Karpas-422 (cell line): Measurements from ENCODE around the gene MTTP. TPM values are rescaled to one million over a fixed set of nuclear protein-coding genes. Genes with fewer than 3 reads are reported as not detected.

Source experiments
- DNase-seq: peaks from one replicate; pipeline ENCODE4 v3.0.0-alpha.2; 2015
- H2AFZ ChIP-seq: fragments of 200-600 bp; sonication (generic); 2 replicates; pipeline ENCODE4 v1.6.1; 2014; ENCODE audit warnings: antibody characterized with exemption, low read length, mixed read lengths
- H3K27ac ChIP-seq: fragments of 200-600 bp; sonication (generic); 2 replicates; pipeline ENCODE4 v1.5.1; 2014; ENCODE audit warnings: mild to moderate bottlenecking, low read length, moderate library complexity
- H3K27me3 ChIP-seq: fragments of 200-600 bp; sonication (generic); 2 replicates; pipeline ENCODE4 v1.6.1; 2014; ENCODE audit warnings: low read length, mixed read lengths
- H3K36me3 ChIP-seq: fragments of 200-600 bp; sonication (generic); 2 replicates; pipeline ENCODE4 v1.6.1; 2014; ENCODE audit warnings: low read length, mixed read lengths; ENCODE audit not compliant: insufficient read depth
- H3K4me1 ChIP-seq: fragments of 200-600 bp; sonication (generic); 2 replicates; pipeline ENCODE4 v1.6.1; 2014; ENCODE audit warnings: mild to moderate bottlenecking, low read length, mixed read lengths
- H3K4me2 ChIP-seq: fragments of 200-600 bp; sonication (generic); 2 replicates; pipeline ENCODE4 v1.6.1; 2014; ENCODE audit warnings: low read length, low read depth, mild to moderate bottlenecking; ENCODE audit not compliant: poor library complexity, severe bottlenecking
- H3K4me3 ChIP-seq: fragments of 200-600 bp; sonication (generic); 2 replicates; pipeline ENCODE4 v1.5.1; 2014; ENCODE audit warnings: mild to moderate bottlenecking, antibody characterized with exemption, low read length, mixed read lengths
- H3K79me2 ChIP-seq: fragments of 200-600 bp; sonication (generic); 2 replicates; pipeline ENCODE4 v1.6.1; 2014; ENCODE audit warnings: mild to moderate bottlenecking, low read length, mixed read lengths
- H3K9ac ChIP-seq: fragments of 200-600 bp; sonication (generic); 2 replicates; pipeline ENCODE4 v1.6.0; 2014; ENCODE audit warnings: low read length
- H3K9me2 ChIP-seq: fragments of 200-600 bp; sonication (generic), shearing (Covaris generic); replicated peaks from 2 replicates; pipeline ENCODE4 v1.6.0; 2014; ENCODE audit warnings: mild to moderate bottlenecking, low read length, moderate library complexity; ENCODE audit not compliant: insufficient read depth
- H3K9me3 ChIP-seq: fragments of 300-700, 200-600 bp; sonication (generic); 2 replicates; pipeline ENCODE4 v1.6.1; 2014; ENCODE audit warnings: low read length, mixed read lengths
- H4K20me1 ChIP-seq: fragments of 200-600 bp; sonication (generic); 2 replicates; pipeline ENCODE4 v1.6.1; 2014; ENCODE audit warnings: mild to moderate bottlenecking, antibody characterized with exemption, low read length, low read depth; ENCODE audit not compliant: insufficient read depth
- total RNA-seq: library from RNA; depleted of rRNA; stranded (reverse); fragments of >200 nt; shearing (Covaris generic); gene quantifications from 2 replicates; pipeline ENCODE4 v1.2.3, GENCODE V29; 2014; ENCODE audit warnings: low replicate concordance

The MTTP gene
- total RNA-seq, 1 experiment from 2014 or later: 0.22 TPM

DNA sequence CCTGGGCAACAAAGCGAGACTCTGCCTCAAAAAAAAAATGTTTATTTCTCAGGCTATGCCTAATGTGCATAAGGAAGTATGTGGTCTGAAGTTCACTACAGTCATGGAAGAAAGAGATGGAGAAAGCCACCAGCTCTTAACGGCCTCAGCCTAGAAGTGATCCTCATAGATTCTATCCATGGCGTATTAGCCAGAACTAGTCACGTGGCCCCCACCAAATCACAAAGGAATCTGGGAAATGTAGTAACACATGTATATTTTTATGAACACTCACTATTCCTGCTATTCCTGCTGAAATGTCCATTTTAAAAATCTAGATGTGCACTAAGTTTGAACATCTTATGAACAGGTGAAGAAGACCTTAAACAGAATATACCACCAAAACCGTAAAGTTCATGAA is 33.8 kb downstream of the MTTP start:
- Histone ChIP-seq H3K9ac (no peak overlapping the region), H2AFZ (no peak overlapping the region), H3K27ac (no peak overlapping the region), H3K36me3 (no peaks in the 10 kb centered on the region), H3K4me2 (no peak overlapping the region), H3K4me3 (no peak overlapping the region), H3K27me3 (no peaks in the 10 kb centered on the region), H3K9me2 (no peaks in the 10 kb centered on the region), H3K9me3 (no peaks in the 10 kb centered on the region), H4K20me1 (no peaks in the 10 kb centered on the region), H3K4me1 (peaks cover 14% of the 10 kb centered on the region), H3K79me2 (no peaks in the 10 kb centered on the region)
- no peak for DNase-seq

DNA sequence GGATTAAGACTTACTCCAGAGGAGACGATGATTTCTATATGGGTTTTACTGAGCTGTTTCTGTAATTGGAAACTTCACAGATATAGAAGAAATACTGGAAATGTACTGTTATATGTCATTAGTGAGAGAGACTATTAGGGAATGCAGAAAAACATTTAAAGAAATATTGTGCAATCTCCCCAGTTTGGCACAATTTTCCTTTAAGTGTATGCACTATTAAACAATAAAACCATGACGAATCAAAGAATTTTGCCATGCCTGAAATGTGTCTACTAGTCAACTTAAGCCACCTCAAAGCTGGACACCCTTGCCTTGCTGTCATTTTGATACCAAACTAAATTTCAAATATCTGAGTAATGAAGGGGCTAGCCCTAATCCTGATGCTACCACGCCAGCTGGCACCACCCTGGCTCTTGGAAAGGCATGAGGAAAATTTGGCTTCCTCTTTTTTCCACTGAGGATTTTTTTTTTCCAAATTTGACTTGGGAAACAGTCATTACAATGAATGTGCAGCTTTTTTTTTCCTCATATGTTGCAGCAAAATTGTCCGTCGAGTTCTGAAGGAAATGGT is 36.1 kb downstream of the MTTP start:
- H3K27me3 ChIP-seq: no peaks in the 10 kb centered on the region
- H3K9me3 ChIP-seq: no peaks in the 10 kb centered on the region
- no peaks in the 10 kb centered on the region for H3K79me2 ChIP-seq
- H3K4me3 ChIP-seq: no peak overlapping the region
- no peaks in the 10 kb centered on the region for H3K36me3 ChIP-seq
- DNase-seq: no peak
- H3K4me1 ChIP-seq: peaks cover 22% of the 10 kb centered on the region
- no peak overlapping the region for H3K4me2 ChIP-seq
- H3K27ac ChIP-seq: no peak overlapping the region
- no peak overlapping the region for H3K9ac ChIP-seq
- H3K9me2 ChIP-seq: no peaks in the 10 kb centered on the region
- no peak overlapping the region for H2AFZ ChIP-seq
- H4K20me1 ChIP-seq: no peaks in the 10 kb centered on the region

DNA sequence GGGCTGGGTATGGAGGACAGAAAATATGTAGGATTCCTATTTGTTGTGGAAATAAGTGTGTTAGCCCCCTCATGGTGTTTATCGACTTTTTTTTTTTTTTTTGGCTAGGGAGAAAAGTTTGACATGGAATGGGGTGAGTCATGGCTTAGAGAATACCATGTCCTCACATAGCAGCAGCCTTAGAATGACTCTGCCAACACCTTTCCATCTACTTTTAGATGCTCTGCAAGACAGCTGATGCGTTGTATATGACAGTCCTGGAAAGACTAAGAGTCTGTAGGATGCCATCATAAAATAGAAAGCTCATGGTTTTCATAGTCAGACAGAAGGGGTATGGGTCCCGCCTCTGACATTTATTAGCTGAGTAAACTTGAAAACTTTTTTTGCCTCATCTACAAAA is 37.7 kb downstream of the MTTP start:
- Histone ChIP-seq H3K9ac (no peak overlapping the region), H3K79me2 (no peaks in the 10 kb centered on the region), H3K27ac (no peak overlapping the region), H3K4me3 (no peak overlapping the region), H2AFZ (no peak overlapping the region), H3K36me3 (no peaks in the 10 kb centered on the region), H4K20me1 (no peaks in the 10 kb centered on the region), H3K4me1 (peaks cover 13% of the 10 kb centered on the region), H3K9me3 (no peaks in the 10 kb centered on the region), H3K4me2 (no peak overlapping the region), H3K27me3 (no peaks in the 10 kb centered on the region), H3K9me2 (no peaks in the 10 kb centered on the region)
- no peak for DNase-seq

DNA sequence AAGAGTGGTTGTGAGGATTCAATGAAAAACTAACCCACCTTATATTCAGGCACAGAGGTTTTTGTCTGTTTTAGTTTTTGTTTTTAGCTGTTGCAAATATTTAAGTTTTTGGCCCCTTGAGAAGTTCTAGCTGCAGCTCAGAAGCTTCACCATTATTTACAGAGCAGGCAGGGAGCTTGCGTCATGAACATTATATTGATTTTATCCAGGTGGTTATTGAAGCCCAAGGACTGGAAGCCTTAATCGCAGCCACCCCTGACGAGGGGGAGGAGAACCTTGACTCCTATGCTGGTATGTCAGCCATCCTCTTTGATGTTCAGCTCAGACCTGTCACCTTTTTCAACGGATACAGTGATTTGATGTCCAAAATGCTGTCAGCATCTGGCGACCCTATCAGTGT is 38.1 kb downstream of the MTTP start:
- Histone ChIP-seq H3K9me2 (no peaks in the 10 kb centered on the region), H3K79me2 (no peaks in the 10 kb centered on the region), H3K4me3 (no peak overlapping the region), H3K36me3 (no peaks in the 10 kb centered on the region), H3K27ac (no peak overlapping the region), H3K27me3 (no peaks in the 10 kb centered on the region), H2AFZ (no peak overlapping the region), H3K9ac (no peak overlapping the region), H3K4me2 (no peak overlapping the region), H4K20me1 (no peaks in the 10 kb centered on the region), H3K9me3 (no peaks in the 10 kb centered on the region), H3K4me1 (peaks cover 10% of the 10 kb centered on the region)
- no peak for DNase-seq

DNA sequence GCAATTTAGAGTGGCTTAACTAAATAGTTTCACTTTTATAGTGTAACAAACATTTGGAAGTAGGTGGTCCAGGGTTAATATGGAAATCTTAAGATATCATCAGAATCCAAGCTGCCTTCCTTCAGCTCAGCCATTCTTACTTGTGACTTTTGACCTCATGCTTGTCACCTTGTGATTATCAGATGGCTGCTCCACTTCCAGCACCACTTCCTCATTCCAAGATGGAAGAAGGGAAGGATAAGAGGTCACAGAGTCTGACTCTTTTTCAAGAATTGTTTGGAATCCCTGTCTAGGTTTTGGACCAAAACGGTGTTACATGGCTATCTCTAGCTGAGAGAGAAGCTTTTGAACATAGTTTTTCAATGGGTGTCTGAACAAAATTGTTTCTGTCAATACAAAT is 39.9 kb downstream of the MTTP start:
- Histone ChIP-seq H3K9me2 (no peaks in the 10 kb centered on the region), H3K4me3 (no peak overlapping the region), H3K27ac (no peak overlapping the region), H3K79me2 (no peaks in the 10 kb centered on the region), H3K9ac (no peak overlapping the region), H3K4me2 (no peak overlapping the region), H3K9me3 (no peaks in the 10 kb centered on the region), H3K36me3 (no peaks in the 10 kb centered on the region), H3K4me1 (peaks cover 10% of the 10 kb centered on the region), H2AFZ (no peak overlapping the region), H4K20me1 (no peaks in the 10 kb centered on the region), H3K27me3 (no peaks in the 10 kb centered on the region)
- DNase-seq: no peak

DNA sequence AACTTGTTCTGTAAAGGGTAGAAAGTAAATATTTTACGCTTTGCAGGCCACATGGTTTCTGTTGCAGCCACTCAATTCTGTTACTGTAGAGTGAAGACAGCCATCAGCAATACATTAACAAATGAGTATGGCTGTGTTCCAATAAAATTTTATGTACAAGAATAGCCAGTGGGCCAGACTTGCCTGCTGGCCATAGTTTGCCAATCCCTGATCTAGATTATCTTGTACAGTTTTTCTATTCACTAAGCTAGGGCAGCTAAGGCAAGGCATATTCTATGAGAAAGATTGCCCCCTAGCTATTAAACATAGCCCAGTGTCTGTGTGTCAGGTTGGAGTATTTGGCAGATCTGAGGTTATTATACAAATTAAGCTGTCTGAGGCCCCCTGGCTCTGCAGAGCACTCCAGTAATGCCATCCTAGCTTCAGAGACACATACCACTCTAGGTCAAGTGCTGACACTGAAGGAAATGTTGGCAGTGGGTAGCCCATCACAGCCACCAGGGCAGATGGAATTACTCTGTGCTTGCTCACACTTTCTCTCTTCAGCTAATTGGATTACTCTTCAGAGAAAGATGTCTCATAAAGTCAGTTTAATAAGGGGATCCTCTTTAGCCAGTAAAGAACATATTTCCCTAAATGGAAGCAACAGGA is 40.7 kb downstream of the MTTP start:
- Histone ChIP-seq H3K36me3 (no peaks in the 10 kb centered on the region), H4K20me1 (no peaks in the 10 kb centered on the region), H3K79me2 (no peaks in the 10 kb centered on the region), H3K27ac (no peak overlapping the region), H3K9me2 (no peaks in the 10 kb centered on the region), H3K9ac (no peak overlapping the region), H3K4me2 (no peak overlapping the region), H2AFZ (no peak overlapping the region), H3K27me3 (no peaks in the 10 kb centered on the region), H3K9me3 (no peaks in the 10 kb centered on the region), H3K4me3 (no peak overlapping the region), H3K4me1 (peaks cover 10% of the 10 kb centered on the region)
- peak; percentile 50 for DNase-seq

DNA sequence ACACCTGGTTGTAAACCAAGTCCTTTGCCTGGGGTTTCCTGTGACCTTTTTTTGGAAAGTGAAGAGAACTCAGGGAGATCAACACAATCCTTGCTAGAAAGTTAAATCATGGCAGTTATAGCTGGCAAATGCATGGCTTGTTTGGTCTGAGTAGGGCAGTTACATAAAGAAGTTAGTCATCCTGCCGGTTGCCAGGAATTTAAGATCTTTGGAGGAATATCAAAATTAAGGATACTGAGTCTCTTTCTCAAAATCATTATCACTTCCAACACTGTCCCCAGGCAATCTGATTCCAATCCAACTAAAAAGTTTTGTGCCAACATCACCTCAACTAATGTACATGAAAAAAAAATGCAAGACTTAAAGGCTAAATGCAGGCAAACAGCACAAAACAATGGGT is 42.8 kb downstream of the MTTP start:
- Histone ChIP-seq H2AFZ (no peak overlapping the region), H4K20me1 (no peaks in the 10 kb centered on the region), H3K27ac (no peak overlapping the region), H3K36me3 (no peaks in the 10 kb centered on the region), H3K4me1 (peaks cover 10% of the 10 kb centered on the region), H3K9me3 (no peaks in the 10 kb centered on the region), H3K9ac (no peak overlapping the region), H3K79me2 (no peaks in the 10 kb centered on the region), H3K4me3 (no peak overlapping the region), H3K27me3 (no peaks in the 10 kb centered on the region), H3K4me2 (no peak overlapping the region), H3K9me2 (no peaks in the 10 kb centered on the region)
- no peak for DNase-seq

DNA sequence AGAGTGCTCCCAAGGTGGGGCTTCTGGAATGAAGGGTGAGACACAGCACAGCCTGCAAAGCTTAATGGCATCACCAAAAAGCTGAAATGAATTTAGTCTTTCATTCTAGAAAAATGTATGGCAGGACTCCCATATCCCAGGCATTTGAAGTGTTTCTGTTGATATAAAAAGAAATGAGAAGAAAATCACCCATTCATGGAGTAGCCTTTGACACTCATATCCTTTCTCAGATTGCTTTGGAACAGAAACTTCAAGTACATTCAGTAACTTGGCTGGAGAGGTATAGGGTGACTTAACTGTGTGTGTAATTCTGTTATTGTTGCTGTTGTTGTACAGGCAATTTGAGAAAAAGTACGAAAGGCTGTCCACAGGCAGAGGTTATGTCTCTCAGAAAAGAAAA is 47.7 kb downstream of the MTTP start:
- no peaks in the 10 kb centered on the region for H3K9me2 ChIP-seq
- H3K27ac ChIP-seq: no peak overlapping the region
- DNase-seq: no peak
- no peaks in the 10 kb centered on the region for H4K20me1 ChIP-seq
- H3K9ac ChIP-seq: no peak overlapping the region
- H3K79me2 ChIP-seq: no peaks in the 10 kb centered on the region
- H3K4me1 ChIP-seq: peaks cover 3% of the 10 kb centered on the region; the same call in 1 of the 2 replicates
- H3K9me3 ChIP-seq: no peaks in the 10 kb centered on the region
- H2AFZ ChIP-seq: no peak overlapping the region
- no peak overlapping the region for H3K4me2 ChIP-seq
- H3K4me3 ChIP-seq: no peak overlapping the region
- H3K36me3 ChIP-seq: no peaks in the 10 kb centered on the region
- no peaks in the 10 kb centered on the region for H3K27me3 ChIP-seq
